ENCODE data around the gene CSDE1.

The CSDE1 gene

DNA sequence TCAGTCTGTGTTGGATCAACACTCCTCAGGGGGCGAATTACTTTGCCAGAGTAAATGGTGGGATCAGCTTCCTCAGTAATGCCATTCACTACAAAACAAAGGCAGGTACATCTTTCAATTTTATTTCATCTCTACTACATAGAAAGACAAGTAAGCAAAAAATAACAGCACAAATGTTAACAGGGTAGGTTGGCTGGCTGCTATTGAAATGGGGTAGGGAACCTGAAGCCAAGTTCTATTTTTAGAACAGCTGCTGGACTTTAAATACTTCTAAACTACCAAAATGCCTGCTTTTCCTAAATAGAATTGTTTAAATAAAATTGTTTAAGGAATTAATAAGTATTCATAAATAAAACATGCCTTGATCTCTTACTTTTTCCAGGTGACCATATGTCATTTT is 33.9 kb downstream of the CSDE1 start:
- H3K36me3 ChIP-seq, result peaks cover 95% of the 10 kb centered on the region
- TF ChIP-seq, protein P1, sequence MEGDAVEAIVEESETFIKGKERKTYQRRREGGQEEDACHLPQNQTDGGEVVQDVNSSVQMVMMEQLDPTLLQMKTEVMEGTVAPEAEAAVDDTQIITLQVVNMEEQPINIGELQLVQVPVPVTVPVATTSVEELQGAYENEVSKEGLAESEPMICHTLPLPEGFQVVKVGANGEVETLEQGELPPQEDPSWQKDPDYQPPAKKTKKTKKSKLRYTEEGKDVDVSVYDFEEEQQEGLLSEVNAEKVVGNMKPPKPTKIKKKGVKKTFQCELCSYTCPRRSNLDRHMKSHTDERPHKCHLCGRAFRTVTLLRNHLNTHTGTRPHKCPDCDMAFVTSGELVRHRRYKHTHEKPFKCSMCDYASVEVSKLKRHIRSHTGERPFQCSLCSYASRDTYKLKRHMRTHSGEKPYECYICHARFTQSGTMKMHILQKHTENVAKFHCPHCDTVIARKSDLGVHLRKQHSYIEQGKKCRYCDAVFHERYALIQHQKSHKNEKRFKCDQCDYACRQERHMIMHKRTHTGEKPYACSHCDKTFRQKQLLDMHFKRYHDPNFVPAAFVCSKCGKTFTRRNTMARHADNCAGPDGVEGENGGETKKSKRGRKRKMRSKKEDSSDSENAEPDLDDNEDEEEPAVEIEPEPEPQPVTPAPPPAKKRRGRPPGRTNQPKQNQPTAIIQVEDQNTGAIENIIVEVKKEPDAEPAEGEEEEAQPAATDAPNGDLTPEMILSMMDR (IDR thresholded peaks at IDR 0.05; ENCODE audit: low read depth, low read length), result no peak

DNA sequence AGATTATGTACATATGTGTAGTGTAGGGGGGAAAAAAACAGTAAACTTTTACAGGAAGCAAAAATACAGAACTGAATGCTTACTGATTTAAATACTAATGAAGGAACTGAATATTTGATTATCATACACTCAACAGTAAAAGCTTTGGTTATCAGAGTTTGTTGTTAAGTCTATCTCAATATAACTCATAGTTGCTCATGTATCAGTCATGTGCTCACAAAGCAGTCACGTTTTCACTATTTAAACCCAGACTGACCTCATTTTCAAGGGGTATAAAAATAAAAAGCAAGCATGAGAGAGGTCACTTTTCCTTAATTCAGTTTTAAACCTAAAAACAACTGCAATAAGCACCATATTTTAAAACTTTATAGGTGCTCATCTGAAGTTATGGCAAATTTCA is 34.3 kb downstream of the CSDE1 start:
- Histone ChIP-seq H3K4me3 (ENCODE audit: low read depth, low read length) (no peak overlapping the region), H3K9me3 (no peaks in the 10 kb centered on the region), H3K27me3 (no peaks in the 10 kb centered on the region), H3K36me3 (peaks cover 95% of the 10 kb centered on the region), H3K4me1 (no peaks in the 10 kb centered on the region)
- TF ChIP-seq, protein P1 (IDR thresholded peaks at IDR 0.05; ENCODE audit: low read depth, low read length), result no peak
- DNase-seq, result no peak

More for the DNA sequence above, 33.9 kb downstream of the CSDE1 start:
- no peaks in the 10 kb centered on the region for H3K4me1 ChIP-seq
- no peaks in the 10 kb centered on the region for H3K9me3 ChIP-seq
- no peak for DNase-seq
- no peaks in the 10 kb centered on the region for H3K27me3 ChIP-seq
- H3K4me3 ChIP-seq (ENCODE audit: low read depth, low read length), result no peak overlapping the region

DNA sequence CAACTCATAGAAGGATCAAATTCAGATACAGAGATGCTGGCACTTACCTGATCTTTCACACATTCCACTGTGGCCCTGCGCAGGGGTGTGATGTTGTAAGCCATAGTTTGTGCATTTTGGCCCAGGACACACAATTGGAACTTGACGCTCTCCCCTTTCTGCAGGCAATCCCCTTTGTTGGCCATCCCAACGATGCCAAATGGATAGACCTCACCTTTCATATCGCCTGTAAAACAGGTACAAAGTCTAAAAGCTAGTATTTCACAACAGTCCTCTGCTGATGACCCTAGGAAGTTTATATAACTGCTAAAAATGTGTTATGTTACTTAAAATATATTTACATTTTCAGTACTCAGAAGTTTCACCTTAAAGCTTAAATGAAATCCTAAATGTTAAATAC is 37.3 kb downstream of the CSDE1 start:
- peaks cover 84% of the 10 kb centered on the region for H3K36me3 ChIP-seq
- H3K4me1 ChIP-seq, result peaks cover under 1% of the 10 kb centered on the region; the same call in 1 of the 2 replicates
- DNase-seq, result no peak
- TF ChIP-seq, protein P1 (IDR thresholded peaks at IDR 0.05; ENCODE audit: low read depth, low read length), result no peak
- H3K9me3 ChIP-seq, result no peaks in the 10 kb centered on the region
- no peak overlapping the region for H3K4me3 ChIP-seq (ENCODE audit: low read depth, low read length)
- no peaks in the 10 kb centered on the region for H3K27me3 ChIP-seq

DNA sequence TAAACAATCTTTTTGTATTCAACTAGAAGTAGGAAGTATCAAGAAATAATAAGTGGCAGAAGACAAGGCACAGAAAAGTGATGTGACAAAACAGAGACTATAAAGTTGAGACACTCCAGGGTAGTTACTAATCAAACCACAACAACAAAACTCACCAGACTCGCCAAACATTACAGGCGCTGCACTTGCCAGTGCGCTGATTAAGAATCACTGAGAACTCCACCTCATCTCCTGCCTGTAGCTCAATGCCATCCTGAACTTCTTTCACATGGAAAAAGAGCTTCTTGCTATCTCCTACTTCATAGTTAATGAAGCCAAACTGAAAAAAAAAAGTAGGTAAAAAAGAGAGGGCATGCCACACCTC is 38.4 kb downstream of the CSDE1 start:
- H3K36me3 ChIP-seq, result peaks cover 73% of the 10 kb centered on the region
- TF ChIP-seq, protein P1 (IDR thresholded peaks at IDR 0.05; ENCODE audit: low read depth, low read length), result no peak
- H3K27me3 ChIP-seq, result no peaks in the 10 kb centered on the region
- H3K9me3 ChIP-seq, result no peaks in the 10 kb centered on the region
- DNase-seq, result no peak
- peaks cover 3% of the 10 kb centered on the region; the same call in 1 of the 2 replicates for H3K4me1 ChIP-seq
- no peak overlapping the region for H3K4me3 ChIP-seq (ENCODE audit: low read depth, low read length)

DNA sequence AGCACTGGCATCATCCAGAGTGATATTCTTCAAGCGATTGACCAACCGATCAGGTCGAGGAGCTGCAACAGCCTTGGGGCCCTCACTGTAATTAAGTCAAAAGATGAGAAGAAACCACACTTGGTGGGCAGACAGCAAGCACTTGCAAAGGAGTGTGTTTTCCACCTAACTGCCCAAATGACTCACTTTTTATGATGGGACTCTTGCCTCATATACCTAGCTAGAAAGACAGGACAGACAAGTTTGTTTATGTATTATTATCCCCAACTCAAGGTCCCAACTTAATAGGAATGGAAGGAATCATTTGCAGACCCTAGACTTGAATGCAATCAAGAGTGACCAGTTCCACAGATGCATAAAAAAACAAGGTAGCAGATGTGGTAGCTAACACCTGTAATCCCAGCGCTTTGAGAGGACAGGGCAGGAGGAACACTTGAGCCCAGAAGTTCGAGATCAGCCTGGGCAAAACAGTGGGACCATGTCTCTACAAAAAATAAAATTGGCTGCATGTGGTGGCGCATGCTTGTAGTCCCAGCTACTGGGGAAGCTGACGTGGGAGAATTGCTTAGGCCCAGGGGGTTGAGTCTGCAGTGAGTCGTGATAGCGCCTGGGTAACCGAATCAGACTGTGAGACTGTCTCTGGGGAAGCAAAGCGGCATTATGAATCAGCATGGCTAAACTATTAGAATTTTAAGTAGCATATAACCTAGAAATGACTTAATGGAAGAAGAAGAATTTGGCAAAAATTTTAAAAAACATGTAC is 38.9 kb downstream of the CSDE1 start:
- Histone ChIP-seq H3K36me3 (peaks cover 67% of the 10 kb centered on the region), H3K9me3 (no peaks in the 10 kb centered on the region), H3K27me3 (no peaks in the 10 kb centered on the region), H3K4me3 (ENCODE audit: low read depth, low read length) (no peak overlapping the region), H3K4me1 (peaks cover 3% of the 10 kb centered on the region; the same call in 1 of the 2 replicates)
- no peak for DNase-seq
- TF ChIP-seq, protein P1 (IDR thresholded peaks at IDR 0.05; ENCODE audit: low read depth, low read length), result no peak

All from BE2C (cell line).